MM.1S (cell line): Measurements from ENCODE around the gene SRSF3.

Source experiments
- DNase-seq: peaks from one replicate; pipeline ENCODE4 v3.0.0-alpha.2; 2015
- H2AFZ ChIP-seq: fragments of 300-600 bp; sonication (generic); 2 replicates; pipeline ENCODE4 v1.6.0; 2016; ENCODE audit warnings: antibody characterized with exemption, low read length
- H3F3A ChIP-seq: fragments of 300-600 bp; sonication (generic); 2 replicates; pipeline ENCODE4 v1.6.1; 2016; ENCODE audit warnings: mild to moderate bottlenecking, antibody characterized with exemption, low read length, moderate library complexity, mixed read lengths; ENCODE audit not compliant: insufficient read depth
- H3K27ac ChIP-seq: fragments of 300-600 bp; sonication (generic); 2 replicates; pipeline ENCODE4 v1.5.1; 2016; ENCODE audit warnings: mild to moderate bottlenecking, low read length
- H3K27me3 ChIP-seq: fragments of 300-600 bp; sonication (generic); replicated peaks from 2 replicates; pipeline ENCODE4 v1.6.0; 2016; ENCODE audit warnings: low read length; ENCODE audit not compliant: insufficient read depth
- H3K36me3 ChIP-seq: fragments of 300-600 bp; sonication (generic); replicated peaks from 2 replicates; pipeline ENCODE4 v1.6.1; 2016; ENCODE audit warnings: mild to moderate bottlenecking, low read length, mixed read lengths; ENCODE audit not compliant: insufficient read depth
- H3K4me1 ChIP-seq: fragments of 300-600 bp; sonication (generic); 2 replicates; pipeline ENCODE4 v1.6.1; 2016; ENCODE audit warnings: low read length, mixed read lengths
- H3K4me2 ChIP-seq: fragments of 300-600 bp; sonication (generic); 2 replicates; pipeline ENCODE4 v1.6.0; 2016; ENCODE audit warnings: low read depth, low read length
- H3K4me3 ChIP-seq: fragments of 300-600 bp; sonication (generic); 2 replicates; pipeline ENCODE4 v1.5.1; 2016; ENCODE audit warnings: low read length, mixed read lengths
- H3K79me2 ChIP-seq: fragments of 300-600 bp; sonication (generic); 2 replicates; pipeline ENCODE4 v1.6.1; 2016; ENCODE audit warnings: mixed run types, low read length, mixed read lengths
- H3K9ac ChIP-seq: fragments of 300-600 bp; sonication (generic); 2 replicates; pipeline ENCODE4 v1.6.1; 2016; ENCODE audit warnings: low read length, mixed read lengths
- H3K9me2 ChIP-seq: fragments of 300-600 bp; sonication (generic); replicated peaks from 2 replicates; pipeline ENCODE4 v1.6.1; 2016; ENCODE audit warnings: mild to moderate bottlenecking, low read length, mixed read lengths; ENCODE audit not compliant: insufficient read depth
- H3K9me3 ChIP-seq: fragments of 300-600 bp; sonication (generic); replicated peaks from 2 replicates; pipeline ENCODE4 v1.6.1; 2016; ENCODE audit warnings: mild to moderate bottlenecking, low read length, mixed read lengths; ENCODE audit not compliant: insufficient read depth
- H4K20me1 ChIP-seq: fragments of 300-600 bp; sonication (generic); 2 replicates; pipeline ENCODE4 v1.6.1; 2016; ENCODE audit warnings: mild to moderate bottlenecking, low read length, moderate library complexity, mixed read lengths; ENCODE audit not compliant: insufficient read depth
- EZH2 ChIP-seq: fragments of 300-600 bp; sonication (generic); optimal IDR thresholded peaks from 2 replicates; pipeline ENCODE3; 2017; ENCODE audit warnings: low read depth, mild to moderate bottlenecking, antibody characterized with exemption, low read length, mixed read lengths
- EZH2phosphoT487 ChIP-seq: fragments of 300-600 bp; sonication (generic); IDR thresholded peaks from 2 replicates; pipeline ENCODE4 v1.6.1; 2018; ENCODE audit warnings: antibody characterized with exemption, low read length
- TF ChIP-seq, protein P1 (sequence below): fragments of 300-600 bp; sonication (generic); IDR thresholded peaks from 2 replicates; pipeline ENCODE4 v1.5.1; 2016; ENCODE audit warnings: antibody characterized with exemption, low read length, mixed read lengths

SRSF3 gene

DNA sequence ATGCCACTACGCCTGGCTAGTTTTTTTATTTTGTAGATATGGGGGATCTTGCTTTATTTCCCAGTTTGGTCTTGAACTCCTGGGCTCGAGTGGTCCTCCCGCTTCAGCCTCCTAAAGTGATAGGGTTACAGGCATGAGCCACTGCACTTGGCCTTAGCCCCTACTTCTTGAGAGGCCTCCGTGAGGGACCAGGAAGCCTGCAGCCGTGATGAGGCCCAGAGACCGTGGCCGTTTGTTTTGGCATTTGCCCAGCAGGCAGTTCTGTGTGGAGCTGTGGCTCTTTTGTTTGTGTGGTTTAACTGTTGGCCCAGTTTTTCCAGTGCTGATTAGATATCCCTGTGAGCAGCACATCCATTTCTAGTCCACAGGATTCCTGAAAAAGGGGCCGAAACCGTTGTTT, 39.8 kb downstream of the SRSF3 start:
- H3K4me1 ChIP-seq: peaks cover 5% of the 10 kb centered on the region; the same call in 1 of the 2 replicates
- H3K9me3 ChIP-seq: no peaks in the 10 kb centered on the region
- TF ChIP-seq EZH2phosphoT487 (no peak), EZH2 (no peak)
- TF ChIP-seq, protein P1, sequence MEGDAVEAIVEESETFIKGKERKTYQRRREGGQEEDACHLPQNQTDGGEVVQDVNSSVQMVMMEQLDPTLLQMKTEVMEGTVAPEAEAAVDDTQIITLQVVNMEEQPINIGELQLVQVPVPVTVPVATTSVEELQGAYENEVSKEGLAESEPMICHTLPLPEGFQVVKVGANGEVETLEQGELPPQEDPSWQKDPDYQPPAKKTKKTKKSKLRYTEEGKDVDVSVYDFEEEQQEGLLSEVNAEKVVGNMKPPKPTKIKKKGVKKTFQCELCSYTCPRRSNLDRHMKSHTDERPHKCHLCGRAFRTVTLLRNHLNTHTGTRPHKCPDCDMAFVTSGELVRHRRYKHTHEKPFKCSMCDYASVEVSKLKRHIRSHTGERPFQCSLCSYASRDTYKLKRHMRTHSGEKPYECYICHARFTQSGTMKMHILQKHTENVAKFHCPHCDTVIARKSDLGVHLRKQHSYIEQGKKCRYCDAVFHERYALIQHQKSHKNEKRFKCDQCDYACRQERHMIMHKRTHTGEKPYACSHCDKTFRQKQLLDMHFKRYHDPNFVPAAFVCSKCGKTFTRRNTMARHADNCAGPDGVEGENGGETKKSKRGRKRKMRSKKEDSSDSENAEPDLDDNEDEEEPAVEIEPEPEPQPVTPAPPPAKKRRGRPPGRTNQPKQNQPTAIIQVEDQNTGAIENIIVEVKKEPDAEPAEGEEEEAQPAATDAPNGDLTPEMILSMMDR: no peak
- H3K27ac ChIP-seq: no peak overlapping the region
- H3K9ac ChIP-seq: no peak overlapping the region
- H3K36me3 ChIP-seq: no peaks in the 10 kb centered on the region
- no peak for DNase-seq
- H3K9me2 ChIP-seq: no peaks in the 10 kb centered on the region
- no peak overlapping the region for H2AFZ ChIP-seq
- H3K4me2 ChIP-seq: no peak overlapping the region
- no peaks in the 10 kb centered on the region for H3K79me2 ChIP-seq
- no peaks in the 10 kb centered on the region for H3K27me3 ChIP-seq
- no peaks in the 10 kb centered on the region for H3F3A ChIP-seq
- no peaks in the 10 kb centered on the region for H4K20me1 ChIP-seq
- no peak overlapping the region for H3K4me3 ChIP-seq

DNA sequence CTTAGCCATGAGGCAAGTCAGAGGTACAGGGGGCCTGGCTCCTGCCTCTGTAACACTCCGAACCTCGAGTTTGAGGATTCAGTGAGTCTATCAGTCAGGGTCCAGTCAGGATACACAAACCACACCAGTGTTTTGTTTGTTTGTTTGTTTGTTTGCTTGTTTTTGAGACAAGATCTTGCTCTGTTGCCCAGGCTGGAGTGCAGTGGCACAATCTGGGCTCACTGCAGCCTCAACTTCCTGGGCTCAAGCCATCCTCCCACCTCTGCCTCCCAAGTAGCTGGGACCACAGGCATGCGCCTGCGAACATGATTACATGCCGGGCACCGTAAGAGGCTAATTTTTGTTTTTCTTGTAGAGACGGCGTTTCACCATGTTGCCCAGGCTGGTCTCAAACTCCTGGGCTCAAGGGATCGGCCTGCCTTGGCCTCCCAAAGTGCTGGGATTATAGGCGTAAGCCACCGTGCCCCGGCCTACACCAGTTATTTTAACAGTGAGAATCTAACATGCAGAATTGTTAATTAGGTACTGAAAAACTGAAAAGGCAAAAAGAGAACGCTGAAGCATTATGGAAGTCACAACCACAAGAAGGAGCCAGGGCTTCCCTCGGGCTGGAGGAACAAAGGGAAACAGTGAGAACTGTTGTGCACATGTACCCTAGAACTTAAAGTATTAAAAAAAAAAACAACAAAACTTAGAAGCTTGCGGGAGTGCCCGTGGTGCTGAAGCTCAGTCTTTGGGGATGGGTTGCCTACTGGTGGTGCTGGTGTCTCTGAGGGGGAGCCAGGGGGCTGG, 40.4 kb downstream of the SRSF3 start:
- Histone ChIP-seq H3K9me2 (no peaks in the 10 kb centered on the region), H3K9me3 (no peaks in the 10 kb centered on the region), H3K36me3 (no peaks in the 10 kb centered on the region), H3K4me3 (no peak overlapping the region), H4K20me1 (no peaks in the 10 kb centered on the region), H3K4me2 (no peak overlapping the region), H3K27me3 (no peaks in the 10 kb centered on the region), H3K27ac (no peak overlapping the region), H3K9ac (no peak overlapping the region), H3F3A (no peaks in the 10 kb centered on the region), H2AFZ (no peak overlapping the region), H3K4me1 (peaks cover 5% of the 10 kb centered on the region; the same call in 1 of the 2 replicates), H3K79me2 (no peaks in the 10 kb centered on the region)
- no peak for DNase-seq
- TF ChIP-seq, protein P1: no peak
- TF ChIP-seq EZH2phosphoT487 (no peak), EZH2 (no peak)

DNA sequence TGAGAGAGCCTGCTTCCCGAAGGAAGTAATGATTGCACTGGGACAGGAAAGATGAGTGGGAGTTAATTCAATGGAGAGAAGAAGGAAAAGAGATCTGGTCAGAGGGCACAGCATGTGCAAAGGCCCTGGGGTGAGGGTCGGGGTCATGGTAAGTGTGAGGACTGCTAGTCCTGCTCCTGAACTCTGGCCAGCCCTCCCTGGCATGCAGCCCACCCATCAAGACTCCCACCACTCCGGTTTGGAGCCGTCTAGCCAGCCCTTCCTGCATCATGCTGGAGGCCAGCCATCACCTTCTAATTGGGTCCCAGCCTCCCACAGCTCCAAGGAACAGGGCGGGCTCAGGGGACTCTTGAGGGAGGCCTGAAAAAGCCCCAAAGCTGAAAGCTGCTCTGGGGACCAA, 42.1 kb downstream of the SRSF3 start:
- H3K4me1 ChIP-seq: no peaks in the 10 kb centered on the region

More for the DNA sequence above, 42.1 kb downstream of the SRSF3 start:
- Histone ChIP-seq H3K9me3 (no peaks in the 10 kb centered on the region), H4K20me1 (no peaks in the 10 kb centered on the region), H3K79me2 (no peaks in the 10 kb centered on the region), H3K9ac (no peak overlapping the region), H3F3A (no peaks in the 10 kb centered on the region), H3K4me3 (no peak overlapping the region), H3K9me2 (no peaks in the 10 kb centered on the region), H3K27ac (no peak overlapping the region), H3K4me2 (no peak overlapping the region), H3K27me3 (no peaks in the 10 kb centered on the region), H2AFZ (no peak overlapping the region), H3K36me3 (no peaks in the 10 kb centered on the region)
- TF ChIP-seq EZH2phosphoT487 (no peak), EZH2 (no peak)
- TF ChIP-seq, protein P1: no peak
- no peak for DNase-seq
